ENCODE data around the gene JOSD1. TPM values are rescaled to one million over a fixed set of nuclear protein-coding genes. Genes with fewer than 3 reads are reported as not detected.

Gene JOSD1
- total and polyA plus RNA-seq, 10 of the 15 experiments (the other 5 are each of a cell fraction or from before 2014, with no cell fraction given), result 6.2 to 54.6 (median 40.5) TPM

GRCh38 chr22:38705235-38706100 lies 4.7 kb upstream of the JOSD1 start, which contains the start of gene GTPBP1 (continued):
- no peak for TF ChIP-seq SPI1 (IDR thresholded peaks at IDR 0.05; ENCODE audit: borderline replicate concordance, insufficient read depth, low read depth, low read length)
- TF ChIP-seq SMARCA5 (IDR thresholded peaks at IDR 0.05), result no peak
- no peak for TF ChIP-seq NR2C1 (IDR thresholded peaks at IDR 0.05)
- TF ChIP-seq STAT1 (conservative IDR thresholded peaks at IDR 0.05), result no peak
- TF ChIP-seq HDAC2 (IDR thresholded peaks at IDR 0.05), result no peak
- no peak for TF ChIP-seq HDAC6 (IDR thresholded peaks at IDR 0.05; ENCODE audit: unreplicated experiment)
- TF ChIP-seq RFX5 (IDR thresholded peaks at IDR 0.05; ENCODE audit: low read depth, low read length), result peak; percentile 95
- TF ChIP-seq CHD2 (IDR thresholded peaks at IDR 0.05; ENCODE audit: borderline replicate concordance, low read depth, low read length), result peak; percentile 96
- TF ChIP-seq, protein P1, sequence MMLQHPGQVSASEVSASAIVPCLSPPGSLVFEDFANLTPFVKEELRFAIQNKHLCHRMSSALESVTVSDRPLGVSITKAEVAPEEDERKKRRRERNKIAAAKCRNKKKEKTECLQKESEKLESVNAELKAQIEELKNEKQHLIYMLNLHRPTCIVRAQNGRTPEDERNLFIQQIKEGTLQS (IDR thresholded peaks at IDR 0.05; ENCODE audit: borderline replicate concordance, extremely low read depth, low read depth, low read length), result no peak
- TF ChIP-seq RB1 (IDR thresholded peaks at IDR 0.05; ENCODE audit: borderline replicate concordance), result peak; percentile 95
- no peak for TF ChIP-seq ELK1 (IDR thresholded peaks at IDR 0.05; ENCODE audit: low read depth, low read length)
- no peak for TF ChIP-seq CBFB (IDR thresholded peaks at IDR 0.05; ENCODE audit: low read depth)
- TF ChIP-seq EZH2 (IDR thresholded peaks at IDR 0.05; ENCODE audit: borderline replicate concordance, control insufficient read depth, low read depth, low read length), result no peak
